ENCODE measurements around the gene ATP7B.
A peak's percentile ranks its signal among the peaks of the same experiment; 100 is the strongest.
"Not testable (repeated sequence)": the region's sequence is repeated elsewhere in the genome, so short reads cannot be mapped to it uniquely, and the experiment has no call there.

Gene ATP7B

DNA sequence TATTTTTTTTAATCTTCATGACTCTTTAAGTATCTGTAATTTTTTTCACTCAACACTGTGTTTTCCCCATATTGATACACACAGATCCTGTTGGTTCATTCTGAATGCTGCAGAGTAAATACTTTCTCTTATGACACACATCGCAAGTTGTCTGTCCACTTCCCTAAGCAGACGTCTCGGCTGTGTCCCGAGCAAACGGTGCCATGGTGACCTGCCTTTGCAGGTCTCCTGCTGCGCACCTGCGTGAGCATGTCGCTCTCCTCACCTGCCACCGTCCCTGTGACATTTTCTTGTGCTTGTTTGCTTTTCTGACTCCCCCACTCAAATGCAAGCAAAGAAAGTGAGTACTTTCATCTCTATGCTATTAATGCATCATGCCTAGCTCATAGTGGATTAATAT, 91.7 kb downstream of the ATP7B start:
- DNase-seq, result no peak

DNA sequence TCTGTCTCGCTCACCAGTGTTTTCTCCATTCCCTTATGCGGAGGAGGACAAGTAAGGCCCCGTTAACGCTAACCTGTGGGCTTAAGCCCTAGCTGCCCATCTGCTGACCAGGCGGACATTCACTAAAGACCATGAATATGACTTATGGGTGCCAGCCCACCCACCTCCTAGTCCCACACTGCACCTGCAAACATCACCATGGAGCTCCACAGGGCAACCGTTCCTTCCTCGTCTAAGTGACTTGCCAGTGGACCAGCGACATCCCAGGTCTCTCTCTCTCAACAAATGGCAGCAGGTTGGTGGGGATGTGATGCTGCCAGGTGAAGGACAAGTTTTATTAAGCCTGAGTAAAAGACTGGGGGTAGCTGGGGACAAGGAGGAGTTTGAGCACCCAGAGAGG, 94.3 kb downstream of the ATP7B start:
- DNase-seq, result no peak

DNA sequence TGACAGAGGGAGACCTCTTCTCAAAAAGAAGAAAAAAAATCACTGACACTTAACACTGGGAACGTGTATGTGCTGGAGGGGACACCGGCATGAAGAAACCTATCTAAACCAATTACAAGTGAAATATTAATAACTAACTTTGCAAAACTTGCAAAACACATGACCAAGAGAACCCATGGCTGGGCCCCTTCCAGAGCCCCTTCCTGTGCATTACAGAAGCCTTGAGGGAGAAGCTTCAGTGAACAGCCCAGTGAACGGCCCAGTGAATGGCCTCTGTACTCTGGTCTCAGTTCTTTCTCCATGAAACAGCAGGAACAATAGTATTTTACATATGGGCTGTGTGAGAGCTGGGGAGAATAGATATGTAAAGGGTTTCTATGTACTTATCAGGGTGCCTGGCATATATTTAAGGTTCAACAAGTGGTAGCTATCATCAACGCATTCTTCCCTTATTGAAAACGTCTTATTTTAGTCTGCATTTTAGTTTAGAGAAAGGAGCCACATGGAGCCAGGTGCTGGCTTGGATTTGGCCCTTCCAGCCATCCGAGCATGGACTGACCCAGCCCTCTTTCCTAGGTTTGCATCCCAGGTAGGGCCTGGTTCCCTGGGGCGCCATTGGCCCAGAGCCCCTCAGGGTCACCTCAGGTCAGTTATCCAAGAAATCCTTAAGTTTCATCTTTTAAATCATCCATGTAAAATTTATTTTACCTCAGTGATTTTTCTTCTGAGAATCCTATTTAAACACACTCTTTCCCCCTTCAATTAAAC, 95.0 kb downstream of the ATP7B start:
- no peak for DNase-seq

DNA sequence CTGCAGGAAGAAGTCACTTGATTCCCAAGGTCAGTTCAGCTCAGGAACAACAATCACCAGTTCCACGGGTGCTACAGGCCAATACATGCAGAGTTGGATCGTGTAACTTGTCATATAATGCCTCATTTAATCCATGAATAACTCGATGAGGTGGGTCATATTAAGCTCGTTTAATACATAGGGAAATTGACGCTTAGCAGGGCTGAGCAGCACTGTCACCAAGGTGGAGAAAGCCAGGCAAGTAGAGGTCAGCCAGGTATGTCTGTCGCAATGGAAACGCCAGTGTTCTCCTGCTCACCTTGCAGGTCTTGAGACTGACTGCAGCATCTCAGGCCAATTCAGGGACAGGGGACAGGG, 97.1 kb downstream of the ATP7B start:
- DNase-seq, result peak; percentile 44

DNA sequence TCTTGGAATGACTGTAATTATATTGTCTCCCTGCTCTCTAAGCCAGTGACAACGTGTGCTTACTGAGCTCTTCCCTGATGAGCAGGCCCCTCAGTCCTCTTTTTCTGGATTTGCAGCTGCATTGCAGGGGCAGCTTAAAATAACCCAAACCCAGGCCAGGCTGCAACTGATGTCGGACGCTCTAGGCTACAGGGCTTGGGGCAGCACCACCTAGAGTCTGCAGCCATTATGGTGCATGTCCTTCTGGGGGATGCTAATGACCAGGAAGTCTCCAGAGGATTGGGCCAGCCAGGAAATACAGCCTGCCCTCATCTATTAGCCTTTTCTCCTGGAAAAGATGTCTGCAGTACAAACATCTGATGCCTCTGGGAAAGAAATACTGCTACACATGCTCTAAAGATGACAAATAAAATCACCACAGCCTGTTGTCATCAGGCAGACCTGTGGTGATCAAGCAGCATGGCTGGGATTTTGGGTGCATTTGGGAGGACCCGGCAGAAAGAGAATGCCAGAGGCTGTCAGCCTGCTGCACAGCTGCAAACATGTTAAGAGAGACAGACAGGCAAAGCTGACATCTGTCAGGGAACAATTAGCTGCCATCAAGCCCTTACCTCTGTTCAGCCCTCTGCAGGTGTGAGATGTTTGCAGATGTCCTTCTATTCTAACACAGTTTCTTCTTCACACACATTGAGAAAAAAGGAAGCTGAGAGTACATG, 97.7 kb downstream of the ATP7B start:
- DNase-seq, result no peak

DNA sequence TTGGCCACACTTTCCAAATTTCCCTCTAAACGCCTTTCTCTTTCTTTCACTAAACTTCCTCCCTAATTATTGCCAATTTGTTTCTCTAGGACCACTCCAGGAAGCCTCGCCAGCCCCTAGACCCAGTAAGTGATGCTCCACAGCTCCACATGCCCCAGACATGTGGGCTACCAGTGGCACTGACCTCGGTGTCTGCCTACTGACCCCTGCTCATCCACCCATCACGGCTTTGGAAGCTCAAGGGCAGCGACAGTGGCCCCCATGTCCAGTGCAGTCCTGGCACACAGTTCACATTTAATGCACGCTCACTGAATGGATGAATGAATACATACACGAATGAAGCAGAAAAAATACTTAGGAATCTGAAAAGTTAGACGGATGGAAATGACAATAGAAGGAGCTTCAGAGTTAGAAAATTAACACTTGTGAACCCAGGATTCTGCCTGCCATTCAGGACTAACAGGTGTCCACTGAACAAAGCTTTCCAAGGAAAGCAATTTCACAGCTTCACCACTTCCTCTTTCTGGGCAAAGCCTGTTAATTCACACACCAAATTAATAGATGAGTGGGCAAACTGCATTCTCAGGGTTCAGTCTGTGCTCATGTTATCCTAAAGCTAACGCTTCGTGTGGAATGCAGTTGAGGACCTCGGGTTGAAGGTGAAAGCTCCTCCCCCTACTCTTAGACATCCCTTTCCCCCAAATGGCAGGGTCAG, 98.6 kb downstream of the ATP7B start:
- DNase-seq, result no peak

DNA sequence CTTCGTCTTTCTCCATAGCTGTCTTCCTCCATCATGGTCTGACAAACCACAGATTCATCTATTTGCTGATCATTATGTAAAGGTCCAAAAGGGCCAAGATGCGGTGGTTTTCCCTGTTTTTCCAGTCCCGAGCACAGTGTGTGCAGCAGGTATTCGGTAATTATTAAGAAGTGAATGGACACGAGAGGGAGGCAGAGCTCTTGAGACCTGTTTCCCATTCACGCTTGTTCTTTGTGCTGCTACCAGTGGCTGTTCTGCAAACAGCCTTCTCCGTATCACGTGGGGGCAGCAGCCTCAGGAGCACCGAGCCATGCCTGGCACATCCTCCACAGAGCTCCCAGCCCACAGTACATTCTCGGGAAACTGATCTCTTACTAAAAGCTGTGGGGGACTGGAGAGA, 99.2 kb downstream of the ATP7B start:
- no peak for DNase-seq

DNA sequence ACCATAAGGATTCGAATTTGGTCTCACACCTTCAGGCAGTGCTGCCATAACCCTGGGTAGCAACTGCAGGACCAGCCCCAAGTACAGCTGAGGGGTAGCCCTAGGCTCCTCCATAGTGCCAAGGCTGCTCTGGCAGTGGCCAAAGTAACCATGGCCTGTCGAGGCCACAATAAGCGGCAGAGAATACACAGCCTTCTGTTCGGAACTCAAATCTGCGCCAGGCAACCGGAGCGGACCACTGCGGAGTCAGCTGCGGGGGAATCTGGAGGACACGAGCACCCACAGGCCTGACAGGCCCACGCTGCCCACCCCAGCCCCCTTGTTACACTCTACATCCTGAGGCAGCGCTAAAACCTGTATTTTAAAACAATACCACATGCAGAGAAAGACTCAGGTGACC, 100.7 kb downstream of the ATP7B start:
- no peak for DNase-seq

DNA sequence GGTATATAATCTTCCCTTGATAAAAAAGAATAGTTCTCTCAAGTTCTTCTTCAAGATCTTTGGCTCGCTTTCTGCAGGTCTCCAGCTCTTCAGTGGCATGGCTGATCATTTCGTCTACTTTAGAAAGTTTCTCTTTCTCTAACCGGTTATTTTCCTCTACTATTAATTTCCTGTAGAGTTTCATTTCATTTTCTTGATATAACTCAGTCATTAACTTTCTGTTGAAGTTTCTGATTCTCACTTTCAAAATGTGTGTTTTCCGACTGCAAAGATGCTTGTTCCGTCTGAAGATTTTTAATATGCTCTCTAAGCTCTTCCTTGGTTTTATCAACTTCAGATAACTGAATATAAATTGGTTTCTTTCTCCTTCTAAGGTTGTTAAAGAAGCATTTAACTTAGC, 102.0 kb downstream of the ATP7B start:
- not testable (repeated sequence) for DNase-seq

DNA sequence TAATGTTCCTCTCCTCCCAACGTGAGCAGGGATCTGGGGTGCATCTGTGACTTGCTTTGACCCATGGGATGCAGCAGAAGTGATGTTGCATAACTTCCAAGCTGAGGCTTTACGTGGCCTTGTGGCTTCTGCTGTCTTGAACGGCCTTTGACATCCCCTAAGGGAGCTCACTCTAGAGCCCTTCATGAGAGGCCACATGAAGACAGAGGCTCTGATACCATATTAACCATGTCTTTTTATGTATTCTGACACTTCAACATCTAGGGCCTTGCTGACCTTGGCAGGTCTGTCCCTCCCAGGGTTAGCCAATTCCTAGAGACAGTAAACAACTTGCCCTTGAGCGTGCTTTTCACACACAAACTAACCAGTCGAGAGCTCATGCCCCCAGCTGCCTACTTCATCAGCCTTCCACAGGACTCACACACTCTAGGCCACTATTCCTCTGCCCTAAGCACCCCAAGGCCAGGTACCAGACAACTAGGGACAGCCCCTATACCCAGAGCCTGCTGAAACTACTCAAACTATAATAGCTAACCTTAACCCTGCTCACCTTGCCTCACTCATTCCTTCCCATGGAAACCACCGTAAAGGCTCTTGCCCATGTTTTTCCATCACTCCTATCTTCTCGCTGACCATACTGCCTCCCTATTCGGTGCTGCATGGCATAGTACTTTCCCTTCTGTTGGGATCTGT, 104.1 kb downstream of the ATP7B start:
- DNase-seq, result no peak

DNA sequence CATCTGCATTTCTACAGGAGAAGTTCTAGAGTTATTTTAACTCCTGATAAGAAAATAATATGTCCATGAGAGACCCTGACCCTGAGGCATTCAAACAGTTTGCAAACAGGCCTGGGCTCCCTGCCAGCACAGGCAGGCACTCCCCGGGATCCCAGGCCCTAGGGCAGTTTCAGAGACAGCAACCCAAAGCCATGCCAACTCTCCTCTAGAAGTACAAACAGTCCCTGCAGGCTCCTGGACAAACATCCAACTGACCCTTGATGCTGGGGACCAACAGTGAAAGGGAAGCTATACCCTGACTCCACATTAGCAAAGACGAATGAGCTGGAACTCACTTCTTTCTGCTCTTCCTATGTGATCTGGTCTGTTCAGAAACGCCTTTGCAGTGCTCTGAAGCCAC, 104.7 kb downstream of the ATP7B start:
- peak; percentile 60 for DNase-seq

DNA sequence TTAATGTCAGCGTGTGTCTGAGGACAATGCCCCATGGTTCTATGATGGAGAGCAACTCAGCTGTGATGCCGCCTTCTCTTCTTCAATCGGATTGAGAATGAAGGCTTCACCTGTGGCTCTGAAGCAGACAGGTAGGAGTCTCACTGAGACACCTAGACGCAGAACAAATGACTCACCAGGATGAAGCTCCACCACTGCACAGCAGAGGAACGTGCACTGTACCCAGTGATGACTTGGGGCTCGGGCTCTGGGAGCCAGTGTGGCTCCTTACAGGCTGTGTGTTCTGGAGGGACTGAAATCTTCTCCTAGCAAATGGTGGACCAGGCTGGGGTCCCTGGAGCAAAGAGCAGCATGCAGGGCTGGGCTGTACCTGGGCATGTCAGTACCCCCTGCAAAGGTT, 105.5 kb downstream of the ATP7B start:
- DNase-seq, result no peak

DNA sequence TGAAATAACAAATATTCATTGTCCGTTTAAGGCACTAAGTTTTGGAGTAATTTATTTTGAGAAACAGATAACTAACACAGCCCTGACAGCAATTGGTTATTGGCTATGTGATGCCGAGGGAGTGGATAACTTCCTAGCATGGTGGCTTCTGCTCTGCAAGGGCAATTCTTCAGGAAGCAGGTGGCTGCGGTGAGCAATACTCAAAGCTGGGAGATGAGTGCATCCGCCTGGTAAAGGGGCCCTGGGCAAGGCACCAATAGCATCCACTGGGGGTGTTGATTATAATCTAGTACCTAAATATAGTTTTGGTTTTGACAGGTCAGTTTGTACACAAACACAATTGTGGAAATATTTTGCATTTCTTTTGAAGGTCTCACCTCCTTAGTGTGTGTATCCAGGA, 108.5 kb downstream of the ATP7B start:
- no peak for DNase-seq

DNA sequence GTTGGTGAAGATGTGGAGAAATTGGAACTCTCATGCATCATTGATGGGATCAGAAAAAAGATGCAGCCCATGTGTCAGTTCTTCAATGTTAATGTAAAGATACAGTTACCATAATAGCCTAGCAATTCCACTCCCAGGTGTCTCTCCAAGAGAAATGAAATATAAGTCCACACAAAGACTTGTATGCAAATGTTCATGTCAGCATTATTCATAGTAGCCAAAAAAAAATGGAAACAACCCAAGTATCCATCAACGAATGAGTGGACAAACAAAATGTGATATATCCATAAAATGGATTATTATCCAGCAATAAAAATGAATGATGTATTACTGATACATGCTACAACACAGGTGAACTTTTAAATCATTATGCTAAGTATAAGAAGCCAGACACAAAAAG, 110.8 kb downstream of the ATP7B start:
- DNase-seq, result no peak

DNA sequence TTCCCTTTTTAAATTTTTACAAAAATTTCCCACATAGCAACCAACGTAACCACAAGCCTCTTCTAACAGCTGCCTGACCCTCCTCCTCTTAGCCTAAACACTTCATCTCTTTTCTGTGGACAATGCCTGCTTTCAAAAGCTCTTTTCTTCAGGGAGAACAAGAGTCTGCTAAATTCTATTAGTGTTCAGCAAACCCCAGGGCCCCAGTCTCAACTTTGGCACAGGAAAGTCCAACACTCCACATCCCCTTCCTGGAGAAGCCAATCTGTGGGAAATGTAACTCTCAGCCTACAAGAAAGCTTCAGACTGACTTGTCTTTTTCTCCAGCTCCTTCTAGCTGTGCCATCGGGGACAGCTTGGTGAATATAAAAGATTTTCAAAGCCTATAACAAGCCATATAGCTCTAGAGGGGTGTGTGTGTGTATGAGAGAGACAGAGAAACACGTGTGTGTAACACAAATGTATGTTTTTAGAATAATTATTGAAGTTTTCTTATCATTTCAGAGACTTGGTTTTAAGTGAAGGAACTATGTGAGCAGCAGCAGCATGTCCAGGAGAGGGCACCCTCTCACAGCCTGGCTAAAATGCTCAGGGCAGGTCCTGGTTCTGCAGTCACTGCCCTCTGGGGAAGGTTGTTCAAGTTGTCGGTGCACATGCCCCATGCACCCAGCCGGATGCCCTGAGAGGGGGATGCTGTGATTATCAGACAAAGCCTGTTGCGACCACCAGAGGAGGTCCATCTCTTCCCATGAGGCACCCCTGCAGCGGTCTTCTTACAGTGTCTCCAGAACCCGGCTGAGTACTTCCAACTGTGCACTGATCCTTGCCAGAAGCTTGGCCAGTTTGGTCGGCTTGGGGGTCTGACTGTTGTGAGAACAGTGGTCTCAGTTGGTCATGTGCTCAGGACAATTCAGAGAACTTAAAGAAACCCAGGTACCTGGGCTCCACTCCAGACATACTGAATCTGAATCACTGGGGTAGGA, 115.1 kb downstream of the ATP7B start:
- peak; percentile 8 for DNase-seq

DNA sequence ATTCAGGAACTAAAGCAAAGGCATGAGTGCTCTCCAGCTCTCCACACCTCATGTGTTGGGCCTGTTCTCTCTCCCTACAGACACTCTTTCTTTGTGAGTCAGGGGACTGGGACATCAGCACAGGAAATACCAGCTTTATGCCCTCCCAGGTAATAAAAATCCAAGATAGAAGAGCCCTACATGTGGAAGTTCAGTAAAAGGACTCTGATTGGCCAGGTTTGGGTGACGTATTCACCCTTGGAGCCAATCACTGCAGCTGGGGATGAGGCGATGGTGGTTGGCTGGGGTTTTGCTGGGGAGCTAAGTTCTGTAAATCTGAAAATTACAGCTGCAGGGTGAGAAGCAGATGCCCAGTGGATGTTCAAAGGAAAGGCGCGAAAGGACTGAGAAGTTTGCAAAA, 117.0 kb downstream of the ATP7B start:
- DNase-seq, result no peak

DNA sequence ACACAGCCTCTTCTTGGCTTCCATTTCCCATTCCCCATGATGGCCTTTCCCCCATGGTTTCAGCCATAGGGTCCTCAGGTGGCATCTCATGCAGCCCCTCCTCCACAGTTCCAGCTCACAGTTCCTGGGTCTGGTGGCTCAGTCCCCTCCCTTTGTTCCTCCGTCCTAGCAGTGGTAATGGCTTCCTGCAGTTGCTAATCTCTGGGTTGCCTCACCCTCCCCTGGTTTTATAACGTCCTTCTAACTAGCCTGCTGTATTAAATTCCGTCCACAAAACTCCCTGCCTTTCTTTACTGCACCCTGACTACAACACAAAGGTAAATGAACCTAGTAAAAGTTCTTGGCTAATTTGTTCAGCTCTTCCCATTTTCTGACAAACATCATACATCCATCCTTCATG, 118.6 kb downstream of the ATP7B start:
- no peak for DNase-seq

DNA sequence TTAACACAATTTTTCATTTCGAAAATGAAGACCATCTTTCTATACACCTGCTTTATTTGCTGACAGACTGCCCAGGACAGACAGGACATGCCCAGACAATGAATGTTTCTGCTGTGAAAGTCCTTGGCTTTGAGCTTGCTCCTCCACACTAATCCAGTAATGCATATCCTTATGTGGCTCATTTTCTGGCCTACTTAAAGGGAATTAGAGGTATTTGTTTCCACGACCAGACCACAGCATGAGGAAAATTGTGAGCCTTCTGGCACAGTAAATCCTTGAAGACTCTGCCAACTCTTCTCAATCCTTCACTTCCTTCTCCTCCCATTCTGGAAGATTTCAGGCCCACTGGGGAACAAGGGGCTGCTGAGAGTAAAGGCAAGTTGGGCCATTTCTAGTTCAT, 123.8 kb downstream of the ATP7B start:
- no peak for DNase-seq

DNA sequence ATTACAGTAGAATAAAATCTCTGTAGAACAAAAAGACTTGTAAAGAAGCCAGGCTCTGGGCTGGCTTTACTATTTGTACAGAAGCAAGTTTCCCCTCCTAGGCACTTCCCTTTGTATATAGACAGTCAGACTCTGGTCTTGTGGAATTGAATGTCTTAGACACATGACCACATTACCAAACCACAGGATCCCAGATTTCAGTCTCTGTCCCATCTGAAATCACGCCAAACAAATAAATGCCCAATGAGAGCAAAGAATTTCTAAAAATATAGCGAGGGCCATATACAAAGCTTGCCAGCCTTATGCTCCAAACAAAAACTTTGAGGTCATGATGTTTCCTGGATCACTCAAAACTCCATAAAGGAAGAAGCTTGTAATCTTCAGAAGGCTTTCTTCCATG, 125.6 kb downstream of the ATP7B start:
- no peak for DNase-seq

DNA sequence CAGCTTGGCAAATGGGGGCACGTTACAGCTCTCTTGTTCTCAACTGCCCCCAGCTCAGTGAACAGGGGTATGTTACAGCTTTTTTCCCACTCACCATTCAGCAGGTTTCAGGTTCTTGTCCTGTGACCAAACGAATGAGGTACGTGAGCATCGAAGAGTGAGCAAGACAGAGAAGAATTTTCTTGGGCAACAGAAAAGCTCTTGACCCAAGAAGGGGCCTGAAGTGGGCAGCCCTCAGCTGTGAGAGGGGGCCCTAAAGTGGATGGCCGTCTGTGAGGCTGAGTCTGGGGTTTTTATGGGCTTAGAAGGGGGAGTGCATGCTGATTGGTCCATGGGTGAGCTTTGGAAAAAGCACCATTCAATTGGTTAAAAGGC, 128.0 kb downstream of the ATP7B start:
- no peak for DNase-seq

All from DMS79 treated with DMSO at 0.1 percent for 48 hours (cell line).